Mesendoderm (in vitro differentiated cells): ENCODE measurements around the gene HGFAC. TPM values are rescaled to one million over a fixed set of nuclear protein-coding genes. Genes with fewer than 3 reads are reported as not detected.

Experiments
- DNase-seq: peaks from one replicate; pipeline ENCODE4 v3.0.0; 2013
- H2AK5ac ChIP-seq: 2 replicates; pipeline ENCODE4 v1.6.1; 2013; ENCODE audit warnings: low read length, inconsistent platforms
- H2BK120ac ChIP-seq: 2 replicates; pipeline ENCODE4 v1.6.1; 2013; ENCODE audit warnings: low read depth, mild to moderate bottlenecking, low read length, moderate library complexity, mixed read lengths
- H2BK15ac ChIP-seq: replicated peaks from 2 replicates; pipeline ENCODE4 v1.6.1; 2013; ENCODE audit warnings: low read depth, mild to moderate bottlenecking, moderate library complexity
- H2BK5ac ChIP-seq: 2 replicates; pipeline ENCODE4 v1.6.1; 2013; ENCODE audit warnings: low read length, inconsistent platforms
- H3K18ac ChIP-seq: 2 replicates; pipeline ENCODE4 v1.6.1; 2013; ENCODE audit warnings: mild to moderate bottlenecking, low read length, mixed read lengths
- H3K23ac ChIP-seq: one replicate; pipeline ENCODE4 v1.6.1; 2013; ENCODE audit warnings: low read length
- H3K27ac ChIP-seq: 2 replicates; pipeline ENCODE4 v1.5.1; 2013; ENCODE audit warnings: low read depth, mild to moderate bottlenecking, inconsistent platforms, low read length, moderate library complexity
- H3K27me3 ChIP-seq: 2 replicates; pipeline ENCODE4 v1.6.1; 2013; ENCODE audit warnings: low read length, control low read depth, mild to moderate bottlenecking, inconsistent platforms; ENCODE audit not compliant: insufficient read depth, poor library complexity
- H3K36me3 ChIP-seq: 2 replicates; pipeline ENCODE4 v1.6.1; 2013; ENCODE audit warnings: low read length, inconsistent platforms; ENCODE audit not compliant: control insufficient read depth, insufficient read depth
- H3K4ac ChIP-seq: one replicate; pipeline ENCODE4 v1.6.1; 2013; ENCODE audit warnings: low read depth, mild to moderate bottlenecking, low read length, moderate library complexity
- H3K4me1 ChIP-seq: 2 replicates; pipeline ENCODE4 v1.6.1; 2013; ENCODE audit warnings: low read depth, low read length, inconsistent platforms; ENCODE audit not compliant: control insufficient read depth
- H3K4me2 ChIP-seq: 2 replicates; pipeline ENCODE4 v1.6.1; 2013; ENCODE audit warnings: low read length
- H3K4me3 ChIP-seq: 2 replicates; pipeline ENCODE4 v1.5.1; 2013; ENCODE audit warnings: mild to moderate bottlenecking, low read length
- H3K56ac ChIP-seq: one replicate; pipeline ENCODE4 v1.6.1; 2013; ENCODE audit warnings: low read length
- H3K79me1 ChIP-seq: 2 replicates; pipeline ENCODE4 v1.6.1; 2013; ENCODE audit warnings: low read length, inconsistent platforms
- H3K79me2 ChIP-seq: 2 replicates; pipeline ENCODE4 v1.6.1; 2013; ENCODE audit warnings: mild to moderate bottlenecking, low read length; ENCODE audit not compliant: control insufficient read depth, insufficient read depth
- H3K9ac ChIP-seq: 2 replicates; pipeline ENCODE4 v1.6.1; 2013; ENCODE audit warnings: low read length, inconsistent platforms
- H4K5ac ChIP-seq: one replicate; pipeline ENCODE4 v1.6.1; 2013; ENCODE audit warnings: low read length
- H4K8ac ChIP-seq: one replicate; pipeline ENCODE4 v1.6.1; 2013; ENCODE audit warnings: low read depth, mild to moderate bottlenecking, control low read depth, low read length, moderate library complexity
- WGBS: extraction: QIAGEN DNeasy Blood & Tissue Kit; methylation state at CpG from one replicate; pipeline ENCODE4 v1.1.7; 2013; ENCODE audit warnings: low lambda C conversion rate, missing lambda C conversion rate; ENCODE audit not compliant: insufficient coverage; ENCODE audit errors: extremely low coverage; 5-methylcytosine and 5-hydroxymethylcytosine counted together
- polyA plus RNA-seq, 2 experiments: library from polyadenylated mRNA; stranded (reverse); fragments of 200-250 nt; gene quantifications; one replicate each; pipeline ENCODE4 v1.2.3, GENCODE V29; 2013

Gene HGFAC
- 0.10 TPM for polyA plus RNA-seq (2013, experiment 1 of 2)
- polyA plus RNA-seq (2013, experiment 2 of 2) = 0.06 TPM

DNA sequence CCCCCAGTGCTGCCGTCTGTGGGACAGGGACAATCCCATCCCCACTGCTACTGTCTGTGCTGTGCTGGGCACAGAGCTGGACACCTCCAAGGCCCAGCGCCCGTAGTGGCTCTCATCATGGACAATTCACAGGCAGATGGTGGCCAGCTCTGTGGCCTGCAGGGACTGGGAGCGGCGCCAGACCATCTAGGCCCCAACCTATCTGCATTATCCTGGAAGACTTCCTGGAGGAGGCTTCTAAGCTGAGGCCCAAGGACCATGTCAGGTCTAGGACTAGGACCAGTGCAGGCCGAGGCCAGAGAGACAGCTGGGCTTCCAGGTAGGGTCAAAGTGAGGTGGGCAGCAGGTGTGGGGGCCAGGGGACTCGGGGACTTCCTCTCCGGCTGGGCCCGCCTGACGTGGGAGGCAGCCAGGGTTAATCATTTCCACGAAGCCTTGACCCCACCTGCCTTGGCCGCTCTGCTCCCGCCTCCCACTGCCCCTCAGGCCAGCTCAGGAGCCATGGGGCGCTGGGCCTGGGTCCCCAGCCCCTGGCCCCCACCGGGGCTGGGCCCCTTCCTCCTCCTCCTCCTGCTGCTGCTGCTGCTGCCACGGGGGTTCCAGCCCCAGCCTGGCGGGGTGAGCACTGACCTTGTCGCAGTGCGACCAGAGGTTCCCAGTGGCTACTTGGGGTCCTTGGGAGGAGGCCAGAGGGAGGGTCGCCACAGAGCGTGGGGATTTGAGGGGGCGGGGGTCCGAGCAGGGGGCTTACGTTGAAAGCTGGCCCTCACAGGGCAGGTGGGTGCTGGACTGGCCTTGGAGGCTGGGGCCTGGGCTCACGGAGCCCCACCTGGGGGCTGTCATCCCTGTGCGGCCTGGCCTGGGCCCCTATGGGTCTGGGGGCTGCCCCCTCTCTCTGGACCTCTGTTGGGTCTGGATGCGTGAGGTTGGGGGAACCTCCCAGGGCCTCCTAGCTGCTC lies at the start of gene HGFAC:
Gene HGFAC, plus strand, starts transcription at position 468 of the 959 bp plus-strand sequence. Its CDS starts 34 bp downstream, at position 502.
- no peak within 1 kb of the TSS for H2BK15ac ChIP-seq
- H3K18ac ChIP-seq = no peak within 1 kb of the TSS
- WGBS = no CpG with 5 or more reads among the region's 27 CpGs

DNA sequence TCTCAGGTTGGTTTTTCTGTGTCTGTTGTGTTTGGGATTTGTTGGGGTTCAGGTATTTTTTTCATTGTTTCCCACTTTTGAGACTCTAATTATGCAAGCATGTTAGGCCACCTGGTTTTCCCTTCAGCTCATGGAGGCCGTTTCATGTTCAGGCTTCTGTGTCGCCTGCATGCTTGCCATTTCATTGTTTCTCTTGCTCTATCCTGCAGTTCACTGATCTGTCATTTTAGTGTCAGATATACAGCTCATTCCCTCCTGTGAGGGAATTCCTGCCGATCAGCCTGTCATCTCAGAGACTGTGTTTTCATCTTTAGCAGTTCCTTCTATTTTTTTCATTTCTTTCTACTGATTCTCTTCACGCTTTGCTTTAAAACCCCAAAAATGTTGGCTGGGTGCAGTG lies 49.4 kb upstream of the HGFAC start:
- H3K79me1 ChIP-seq = no peaks in the 10 kb centered on the region
- no peak overlapping the region for H3K4me2 ChIP-seq
- H3K36me3 ChIP-seq = no peaks in the 10 kb centered on the region
- H3K18ac ChIP-seq = no peak overlapping the region
- no peak overlapping the region for H2BK120ac ChIP-seq
- no CpG with 5 or more reads among the region's 4 CpGs for WGBS
- H3K4me1 ChIP-seq = peaks cover 9% of the 10 kb centered on the region
- no peaks in the 10 kb centered on the region for H3K27me3 ChIP-seq
- H3K27ac ChIP-seq = no peak overlapping the region
- H4K8ac ChIP-seq = no peak overlapping the region
- no peak overlapping the region for H3K4ac ChIP-seq
- no peak overlapping the region for H3K9ac ChIP-seq
- no peak overlapping the region for H3K56ac ChIP-seq
- no peak overlapping the region for H3K23ac ChIP-seq
- no peak for DNase-seq
- H2BK5ac ChIP-seq = no peak overlapping the region
- no peak overlapping the region for H2AK5ac ChIP-seq
- no peak overlapping the region for H3K4me3 ChIP-seq
- H2BK15ac ChIP-seq = no peak overlapping the region
- no peak overlapping the region for H4K5ac ChIP-seq
- no peaks in the 10 kb centered on the region for H3K79me2 ChIP-seq

More for the DNA sequence above, at the start of gene HGFAC:
- Histone ChIP-seq H3K36me3 (no peaks in the 10 kb centered on the region), H3K56ac (no peak within 1 kb of the TSS), H3K27me3 (no peaks in the 10 kb centered on the region), H2AK5ac (no peak within 1 kb of the TSS), H3K4me1 (no peaks in the 10 kb centered on the region), H3K9ac (no peak within 1 kb of the TSS), H3K79me2 (no peaks in the 10 kb centered on the region), H3K79me1 (no peaks in the 10 kb centered on the region), H2BK5ac (no peak within 1 kb of the TSS), H3K27ac (no peak within 1 kb of the TSS), H3K4ac (no peak within 1 kb of the TSS), H3K4me3 (no peak within 1 kb of the TSS), H4K5ac (no peak within 1 kb of the TSS), H2BK120ac (no peak within 1 kb of the TSS), H4K8ac (no peak within 1 kb of the TSS), H3K23ac (no peak within 1 kb of the TSS), H3K4me2 (no peak within 1 kb of the TSS)
- no peak for DNase-seq

DNA sequence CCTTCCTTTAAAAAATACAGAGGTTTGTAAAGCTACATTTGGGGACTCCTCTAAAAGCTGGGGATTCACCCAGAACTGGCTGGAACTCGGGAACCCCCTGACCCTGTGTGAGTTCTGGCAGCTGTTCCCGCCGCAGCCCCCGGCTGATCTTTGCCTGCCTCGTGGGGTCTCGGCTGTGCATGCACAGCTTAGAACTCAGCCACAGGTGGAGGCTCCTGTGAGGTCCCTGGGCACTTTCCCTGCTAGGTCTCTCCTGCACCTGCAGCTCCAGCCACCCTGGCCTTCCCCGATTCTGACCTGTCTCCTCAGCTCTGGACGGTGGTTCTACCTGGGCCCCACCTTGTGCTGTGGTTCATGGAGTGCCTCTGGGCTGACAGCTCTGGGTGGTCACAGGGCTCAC lies 48.6 kb upstream of the HGFAC start:
- DNase-seq = no peak
- H3K27me3 ChIP-seq = no peaks in the 10 kb centered on the region
- H3K79me2 ChIP-seq = no peaks in the 10 kb centered on the region
- no peak overlapping the region for H3K4me2 ChIP-seq
- H3K27ac ChIP-seq = no peak overlapping the region
- H3K4me1 ChIP-seq = peaks cover 7% of the 10 kb centered on the region
- no peak overlapping the region for H3K4me3 ChIP-seq
- H3K79me1 ChIP-seq = no peaks in the 10 kb centered on the region
- no CpG with 5 or more reads among the region's 8 CpGs for WGBS
- H3K18ac ChIP-seq = no peak overlapping the region
- no peak overlapping the region for H3K9ac ChIP-seq
- no peak overlapping the region for H2BK5ac ChIP-seq
- H3K23ac ChIP-seq = no peak overlapping the region
- H3K36me3 ChIP-seq = no peaks in the 10 kb centered on the region
- H2BK15ac ChIP-seq = no peak overlapping the region
- H2BK120ac ChIP-seq = no peak overlapping the region
- H4K8ac ChIP-seq = no peak overlapping the region
- no peak overlapping the region for H2AK5ac ChIP-seq
- no peak overlapping the region for H3K4ac ChIP-seq
- H3K56ac ChIP-seq = no peak overlapping the region
- H4K5ac ChIP-seq = no peak overlapping the region

DNA sequence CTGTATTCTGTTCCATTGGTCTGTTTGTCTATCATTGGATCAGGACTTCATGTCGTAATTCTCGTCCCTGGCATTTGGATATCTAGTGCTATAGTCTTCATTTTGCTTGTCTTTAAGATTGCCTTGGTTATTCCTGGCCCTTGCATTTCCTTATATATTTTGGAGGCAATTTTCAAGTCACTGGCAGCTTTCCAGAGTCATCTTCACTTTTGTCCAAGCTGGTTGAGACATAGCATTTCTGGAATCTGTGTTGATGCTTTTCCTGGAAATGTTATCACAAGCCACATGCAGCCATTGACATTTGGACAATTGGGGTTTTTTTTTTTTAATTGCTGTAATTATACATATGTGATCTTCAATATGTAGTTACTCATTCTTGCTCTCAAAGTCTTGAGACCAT lies 45.2 kb upstream of the HGFAC start:
- no peaks in the 10 kb centered on the region for H3K36me3 ChIP-seq
- WGBS = no CpG with 5 or more reads among the region's 2 CpGs
- H3K4me3 ChIP-seq = no peak overlapping the region
- H4K8ac ChIP-seq = no peak overlapping the region
- H3K27me3 ChIP-seq = no peaks in the 10 kb centered on the region
- H3K27ac ChIP-seq = no peak overlapping the region
- no peak overlapping the region for H2BK5ac ChIP-seq
- H3K4ac ChIP-seq = no peak overlapping the region
- no peaks in the 10 kb centered on the region for H3K4me1 ChIP-seq
- no peak for DNase-seq
- no peak overlapping the region for H3K23ac ChIP-seq
- no peak overlapping the region for H4K5ac ChIP-seq
- no peak overlapping the region for H2BK15ac ChIP-seq
- H3K4me2 ChIP-seq = no peak overlapping the region
- no peak overlapping the region for H2AK5ac ChIP-seq
- no peak overlapping the region for H2BK120ac ChIP-seq
- no peaks in the 10 kb centered on the region for H3K79me2 ChIP-seq
- H3K56ac ChIP-seq = no peak overlapping the region
- no peaks in the 10 kb centered on the region for H3K79me1 ChIP-seq
- H3K18ac ChIP-seq = no peak overlapping the region
- H3K9ac ChIP-seq = no peak overlapping the region

DNA sequence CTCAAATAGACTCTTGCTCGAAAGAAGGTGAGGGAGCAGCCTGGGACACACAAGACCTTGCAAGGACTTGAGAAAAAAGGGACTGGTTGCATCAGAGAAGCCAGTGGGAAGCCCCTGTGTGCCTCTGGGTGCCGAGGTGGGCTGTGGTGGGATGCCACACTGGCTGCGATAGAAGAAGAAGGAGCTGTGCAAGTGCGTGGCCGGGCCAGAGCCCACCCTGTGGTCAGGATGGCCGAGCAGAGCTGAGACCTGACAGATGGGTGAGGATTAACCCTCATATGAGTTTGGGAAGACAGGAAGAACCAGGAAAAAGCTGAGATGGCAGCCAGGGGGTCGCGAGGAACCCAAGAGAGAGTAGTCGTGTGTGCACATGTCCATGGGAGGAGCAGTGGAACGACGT lies 44.6 kb upstream of the HGFAC start:
- no CpG with 5 or more reads among the region's 11 CpGs for WGBS
- H4K5ac ChIP-seq = no peak overlapping the region
- H3K4ac ChIP-seq = no peak overlapping the region
- DNase-seq = no peak
- H2BK120ac ChIP-seq = no peak overlapping the region
- H3K23ac ChIP-seq = no peak overlapping the region
- no peak overlapping the region for H3K9ac ChIP-seq
- H3K79me2 ChIP-seq = no peaks in the 10 kb centered on the region
- H3K56ac ChIP-seq = no peak overlapping the region
- no peak overlapping the region for H2BK15ac ChIP-seq
- no peak overlapping the region for H3K4me3 ChIP-seq
- no peaks in the 10 kb centered on the region for H3K79me1 ChIP-seq
- no peak overlapping the region for H2AK5ac ChIP-seq
- no peak overlapping the region for H4K8ac ChIP-seq
- H3K18ac ChIP-seq = no peak overlapping the region
- no peaks in the 10 kb centered on the region for H3K27me3 ChIP-seq
- H3K36me3 ChIP-seq = no peaks in the 10 kb centered on the region
- no peak overlapping the region for H2BK5ac ChIP-seq
- H3K27ac ChIP-seq = no peak overlapping the region
- H3K4me2 ChIP-seq = no peak overlapping the region
- H3K4me1 ChIP-seq = no peaks in the 10 kb centered on the region
